Activated naive CD8-positive, alpha-beta T cell treated with anti-CD3 and anti-CD28 coated beads, Interleukin-2, amount 50 U/mL, for 24 hours (primary cell): ENCODE results near the gene ALDOA.
"Not testable (repeated sequence)": the region's sequence is repeated elsewhere in the genome, so short reads cannot be mapped to it uniquely, and the experiment has no call there.

ENCODE experiments used
- ATAC-seq: fragments of 150-1000 bp; cut with Tn5 transposase; one replicate; pipeline ENCODE4 v1.10.0; 2021
- DNase-seq: peaks from one replicate; pipeline ENCODE4 v3.0.0; 2021
- H3K27ac Mint-ChIP-seq: one replicate; pipeline ENCODE4 v1.8.0; 2021; ENCODE audit warnings: mild to moderate bottlenecking, mixed read lengths
- H3K27me3 Mint-ChIP-seq: one replicate; pipeline ENCODE4 v1.8.0; 2021; ENCODE audit warnings: mixed read lengths
- H3K36me3 Mint-ChIP-seq: one replicate; pipeline ENCODE4 v1.8.0; 2021; ENCODE audit warnings: low read depth, mixed read lengths
- H3K4me1 Mint-ChIP-seq: one replicate; pipeline ENCODE4 v1.8.0; 2021; ENCODE audit warnings: mixed read lengths
- H3K4me3 Mint-ChIP-seq: one replicate; pipeline ENCODE4 v1.8.0; 2021; ENCODE audit warnings: mild to moderate bottlenecking, moderate library complexity, mixed read lengths
- H3K9me3 Mint-ChIP-seq: one replicate; pipeline ENCODE4 v1.8.0; 2021; ENCODE audit warnings: mixed read lengths

ALDOA gene

DNA sequence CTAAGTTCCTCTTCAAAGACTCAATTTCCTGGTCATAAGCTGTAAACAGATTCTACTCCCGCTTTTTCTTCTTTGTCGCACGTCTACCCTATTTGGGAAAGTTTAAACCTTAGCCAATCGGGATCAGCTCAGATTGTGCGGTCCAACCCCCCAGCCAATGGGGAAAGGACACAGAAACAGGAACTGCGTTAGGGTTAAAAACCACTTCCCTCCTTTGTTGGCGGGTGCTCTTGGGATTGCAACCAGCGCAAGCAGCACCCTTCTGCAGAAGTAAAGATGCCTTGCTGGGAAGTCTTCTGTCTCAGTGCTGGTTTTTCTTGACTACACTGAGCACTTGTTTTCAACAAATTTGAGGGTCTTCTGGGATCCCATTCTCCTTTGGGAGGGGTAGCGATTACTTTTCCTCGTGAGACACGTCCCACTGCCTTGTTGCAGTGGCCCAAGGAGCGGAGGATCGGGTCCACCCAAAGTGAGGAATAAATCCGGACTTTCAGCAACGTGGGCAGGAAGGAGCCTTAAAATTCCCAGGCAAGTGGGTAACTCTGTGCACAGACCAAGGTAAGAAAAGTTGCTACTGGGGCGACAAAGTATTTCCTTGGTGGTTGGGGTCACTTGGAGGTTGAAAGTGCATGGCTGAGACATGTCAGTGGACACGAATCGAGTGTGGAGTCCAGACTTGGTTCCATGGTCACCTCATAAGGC, 31.5 kb downstream of the ALDOA start:
- Mint-ChIP-seq H3K36me3 (peaks cover 25% of the 10 kb centered on the region), H3K9me3 (peaks cover 21% of the 10 kb centered on the region), H3K27me3 (no peaks in the 10 kb centered on the region), H3K4me1 (peaks cover 35% of the 10 kb centered on the region), H3K4me3 (peak overlapping the region; percentile 65), H3K27ac (peak overlapping the region; percentile 81)
- DNase-seq (no peak), ATAC-seq (no peak)

DNA sequence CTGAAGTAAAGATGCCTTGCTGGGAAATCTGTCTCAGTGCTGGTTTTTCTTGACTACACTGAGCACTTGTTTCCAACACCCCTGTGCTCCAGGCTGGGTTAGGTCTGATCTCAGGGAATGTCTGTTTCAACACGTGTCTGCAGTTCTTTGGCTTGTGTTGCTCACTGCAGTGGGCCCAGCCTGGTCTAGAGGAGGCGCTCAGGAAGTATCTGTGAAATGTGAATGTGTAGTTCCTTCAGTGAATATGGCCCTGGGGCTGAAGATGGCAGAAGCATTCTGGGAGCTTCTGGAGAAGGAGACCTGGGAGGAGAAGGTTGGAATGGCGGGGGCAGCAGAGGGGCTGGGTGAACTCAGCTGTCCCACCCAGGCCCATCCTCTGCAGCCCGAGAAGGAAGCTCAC, 38.5 kb downstream of the ALDOA start:
- Mint-ChIP-seq H3K27ac (no peak overlapping the region), H3K36me3 (peaks cover 12% of the 10 kb centered on the region), H3K9me3 (no peaks in the 10 kb centered on the region), H3K27me3 (no peaks in the 10 kb centered on the region), H3K4me1 (no peaks in the 10 kb centered on the region), H3K4me3 (no peak overlapping the region)
- DNase-seq (no peak), ATAC-seq (no peak)

DNA sequence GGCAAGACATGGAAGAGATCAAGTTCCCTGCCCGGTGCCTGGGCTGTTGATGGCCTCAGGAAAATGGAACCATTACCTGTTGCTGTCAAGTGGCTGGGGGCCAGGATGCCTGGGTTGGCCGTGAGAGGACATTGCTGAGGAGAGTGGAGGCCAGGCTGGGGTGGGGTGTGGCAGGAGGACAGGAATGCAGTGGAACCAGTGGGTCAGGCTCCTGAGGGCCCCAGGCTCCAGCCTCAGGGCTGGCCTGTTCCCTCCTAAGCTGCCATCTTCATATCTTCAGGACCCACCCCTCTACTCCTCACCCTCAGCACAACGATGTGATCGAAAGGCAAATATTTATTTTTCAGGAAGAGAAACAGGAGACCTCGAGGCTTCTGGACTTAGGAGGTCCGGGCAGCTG, 38.9 kb downstream of the ALDOA start:
- Mint-ChIP-seq H3K36me3 (peaks cover 12% of the 10 kb centered on the region), H3K4me1 (no peaks in the 10 kb centered on the region), H3K9me3 (no peaks in the 10 kb centered on the region), H3K27ac (no peak overlapping the region), H3K27me3 (no peaks in the 10 kb centered on the region), H3K4me3 (no peak overlapping the region)
- DNase-seq, result no peak
- no peak for ATAC-seq

DNA sequence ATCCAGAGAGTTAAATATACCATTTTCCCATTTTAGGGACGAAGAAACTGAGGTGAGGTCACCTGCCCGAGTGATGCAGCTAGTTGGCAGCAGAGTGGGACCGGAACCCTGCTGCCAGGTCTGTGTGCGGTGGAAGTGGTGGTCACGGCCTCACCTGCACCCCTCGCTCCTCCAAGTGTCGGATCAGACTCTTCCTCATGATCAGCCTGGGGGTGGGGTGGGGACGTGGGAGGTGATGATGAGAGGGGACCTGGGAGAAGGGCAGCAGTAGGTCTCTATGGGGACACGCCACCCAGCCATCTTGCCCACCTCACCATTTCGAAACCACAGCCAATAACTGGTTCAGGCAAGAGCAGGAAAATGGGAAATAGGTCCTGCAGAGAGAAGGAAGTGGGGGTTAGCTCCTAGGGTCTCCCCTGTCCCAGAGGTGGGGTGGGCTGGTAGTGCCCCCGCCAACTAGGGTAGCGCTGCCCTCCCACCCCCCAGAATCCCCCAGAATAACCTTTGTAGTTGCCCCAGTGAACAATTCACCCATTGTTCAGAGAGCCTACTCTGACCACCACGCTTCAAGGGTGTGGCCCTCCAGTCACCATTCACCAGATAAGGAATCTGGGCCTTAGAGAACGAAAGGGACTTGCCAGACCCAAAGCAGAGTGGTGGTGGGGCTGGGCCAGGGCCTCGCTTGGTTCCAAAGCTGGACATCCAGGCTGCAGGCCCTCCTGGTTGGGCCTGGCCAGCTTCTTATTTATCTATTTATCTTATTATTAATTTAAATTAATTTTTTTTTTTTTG, 42.7 kb downstream of the ALDOA start:
- DNase-seq (no peak), ATAC-seq (no peak)
- Mint-ChIP-seq H3K27me3 (no peaks in the 10 kb centered on the region), H3K4me1 (no peaks in the 10 kb centered on the region), H3K27ac (no peak overlapping the region), H3K4me3 (no peak overlapping the region), H3K9me3 (no peaks in the 10 kb centered on the region), H3K36me3 (peaks cover 12% of the 10 kb centered on the region)

DNA sequence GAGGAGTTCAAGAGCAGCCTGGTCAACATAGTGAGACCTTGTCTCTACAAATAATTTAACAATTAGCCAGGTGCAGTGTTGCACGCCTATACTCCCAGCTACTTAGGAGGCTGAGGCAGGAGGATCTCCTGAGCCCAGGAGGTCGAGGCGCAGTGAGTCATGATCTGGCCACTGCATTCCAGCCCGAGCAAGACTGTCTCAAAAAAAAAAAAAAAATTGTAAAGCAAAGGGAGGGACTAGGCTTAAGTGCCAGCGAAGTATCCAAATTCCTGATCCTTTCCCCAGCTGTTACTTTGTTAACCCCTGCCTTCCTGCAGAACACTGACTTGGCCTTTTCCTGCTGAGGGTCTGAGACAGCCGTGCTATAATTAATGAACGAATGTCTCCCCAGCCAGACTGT, 45.1 kb downstream of the ALDOA start:
- ATAC-seq (no peak), DNase-seq (no peak)
- H3K9me3 Mint-ChIP-seq, result no peaks in the 10 kb centered on the region
- no peak overlapping the region for H3K27ac Mint-ChIP-seq
- H3K4me1 Mint-ChIP-seq, result peaks cover 3% of the 10 kb centered on the region
- peaks cover 2% of the 10 kb centered on the region for H3K36me3 Mint-ChIP-seq
- no peaks in the 10 kb centered on the region for H3K27me3 Mint-ChIP-seq
- no peak overlapping the region for H3K4me3 Mint-ChIP-seq

DNA sequence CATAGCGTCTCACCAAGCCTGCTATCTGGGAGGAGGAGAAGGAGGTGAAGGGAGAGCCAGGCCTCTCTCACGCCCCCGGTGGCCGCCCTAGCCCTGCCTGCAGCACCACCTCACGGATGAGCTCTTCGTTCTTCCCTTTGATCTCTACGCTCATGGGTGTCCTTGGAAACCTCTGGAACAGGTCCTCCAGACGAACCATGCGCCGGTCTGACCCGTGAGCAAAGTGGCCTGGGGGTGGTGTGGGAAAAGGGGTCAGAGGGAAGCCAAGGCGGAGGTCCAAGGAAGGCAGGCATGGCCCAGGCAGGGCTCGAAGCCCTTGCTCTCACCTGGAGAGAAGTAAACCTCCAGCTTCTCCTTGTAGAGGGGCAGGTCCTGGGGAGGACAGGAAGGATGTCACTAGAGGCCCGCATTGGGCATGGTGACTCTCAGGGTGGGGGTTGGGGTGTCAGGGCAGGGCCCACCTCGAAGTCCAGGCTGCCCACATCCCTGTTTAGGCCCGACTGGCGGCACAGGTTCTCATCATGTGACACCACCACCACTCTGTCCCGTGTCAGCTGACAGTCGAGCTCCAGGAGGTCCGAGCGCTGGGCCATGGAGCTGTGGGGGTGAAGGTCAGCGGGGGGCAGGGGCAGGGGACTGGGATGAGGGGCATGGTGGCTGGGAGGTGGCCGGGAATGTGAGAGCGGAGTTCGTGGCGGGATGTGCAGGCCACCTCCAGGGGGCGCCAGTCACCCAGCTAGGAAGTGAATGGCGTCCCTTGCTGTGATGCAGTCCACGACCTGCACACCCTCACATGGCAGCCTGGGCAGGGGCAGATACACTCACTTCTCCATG, 46.9 kb downstream of the ALDOA start:
- H3K27ac Mint-ChIP-seq, result no peak overlapping the region
- peak; percentile 86 for DNase-seq
- H3K27me3 Mint-ChIP-seq, result no peaks in the 10 kb centered on the region
- no peaks in the 10 kb centered on the region for H3K36me3 Mint-ChIP-seq
- H3K4me3 Mint-ChIP-seq, result no peak overlapping the region
- peaks cover 3% of the 10 kb centered on the region for H3K4me1 Mint-ChIP-seq
- no peaks in the 10 kb centered on the region for H3K9me3 Mint-ChIP-seq
- ATAC-seq, result peak; percentile 60

DNA sequence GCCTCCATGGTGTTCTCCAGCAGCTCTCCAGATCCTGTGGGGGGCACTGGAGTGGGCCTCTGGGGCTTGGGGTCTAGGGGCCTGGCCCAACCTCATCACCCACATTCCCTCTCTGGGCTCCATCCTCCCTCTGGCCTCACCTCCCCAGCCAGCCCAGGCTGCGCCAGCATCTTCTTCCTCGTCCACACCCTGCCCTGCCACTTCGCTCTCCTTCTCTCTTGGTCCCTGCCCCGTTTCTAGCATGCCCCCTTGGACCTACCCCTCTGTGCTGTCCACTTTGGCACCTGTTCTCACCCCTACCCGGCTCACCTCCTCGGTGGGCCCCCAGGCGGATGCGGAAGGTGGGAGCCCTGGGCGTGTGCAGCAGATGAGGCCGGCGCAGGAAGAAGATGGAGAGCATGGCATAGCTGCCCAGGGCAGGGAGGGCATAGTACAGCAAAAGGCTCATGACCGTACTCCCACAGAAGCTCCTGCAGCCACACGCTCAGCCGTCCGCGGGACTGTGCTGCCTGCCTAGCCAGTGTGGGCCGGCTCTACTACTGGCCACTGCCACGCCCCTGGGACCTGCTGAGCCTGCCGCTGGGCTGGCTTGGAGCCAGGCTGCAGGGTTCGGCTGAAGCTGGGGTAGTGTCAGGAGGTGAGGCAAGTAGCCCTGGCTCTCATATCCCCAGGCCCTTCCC, 47.6 kb downstream of the ALDOA start, which contains the start of gene GDPD3:
GDPD3 (minus strand) TSS at position 507 of the 680 bp plus-strand sequence; CDS start at position 448, 59 bp downstream.
- H3K36me3 Mint-ChIP-seq, result no peaks in the 10 kb centered on the region
- H3K27ac Mint-ChIP-seq, result no peak within 1 kb of the TSS
- H3K4me1 Mint-ChIP-seq, result peaks cover 3% of the 10 kb centered on the region
- ATAC-seq, result peak; percentile 14
- no peak within 1 kb of the TSS for H3K4me3 Mint-ChIP-seq
- no peaks in the 10 kb centered on the region for H3K27me3 Mint-ChIP-seq
- no peak for DNase-seq
- H3K9me3 Mint-ChIP-seq, result no peaks in the 10 kb centered on the region

DNA sequence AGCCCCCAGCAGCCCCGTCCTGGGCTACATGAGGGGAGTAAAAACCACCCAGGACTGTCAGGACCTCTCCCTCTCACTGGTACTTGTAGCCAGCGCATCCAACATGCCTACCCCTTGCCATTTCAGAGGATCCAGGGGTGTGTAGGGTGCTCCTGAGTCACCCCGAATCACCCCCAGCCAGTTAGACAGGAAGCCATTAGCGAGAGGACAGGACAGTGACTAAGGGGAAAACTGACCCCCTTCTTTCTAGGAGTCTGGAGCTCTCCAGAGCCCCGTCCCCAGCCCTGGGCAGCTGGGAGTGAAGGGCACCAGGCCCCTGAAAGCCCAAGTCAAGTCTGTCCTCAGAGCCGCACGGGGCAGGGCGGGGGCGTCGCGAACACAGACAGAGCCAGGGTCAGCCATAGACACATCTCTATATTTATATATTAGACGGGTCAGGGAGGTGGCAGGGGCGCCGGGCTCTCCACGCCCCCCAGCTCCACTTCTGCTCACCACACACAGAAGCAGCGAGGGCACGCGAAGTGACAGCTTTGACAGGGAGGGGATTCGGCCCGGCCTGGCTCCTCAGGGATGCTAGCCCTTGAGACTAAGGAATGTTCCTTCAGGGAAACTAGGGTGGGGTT, 48.3 kb downstream of the ALDOA start:
- Mint-ChIP-seq H3K36me3 (no peaks in the 10 kb centered on the region), H3K9me3 (no peaks in the 10 kb centered on the region)
- peak; percentile 3 for ATAC-seq

DNA sequence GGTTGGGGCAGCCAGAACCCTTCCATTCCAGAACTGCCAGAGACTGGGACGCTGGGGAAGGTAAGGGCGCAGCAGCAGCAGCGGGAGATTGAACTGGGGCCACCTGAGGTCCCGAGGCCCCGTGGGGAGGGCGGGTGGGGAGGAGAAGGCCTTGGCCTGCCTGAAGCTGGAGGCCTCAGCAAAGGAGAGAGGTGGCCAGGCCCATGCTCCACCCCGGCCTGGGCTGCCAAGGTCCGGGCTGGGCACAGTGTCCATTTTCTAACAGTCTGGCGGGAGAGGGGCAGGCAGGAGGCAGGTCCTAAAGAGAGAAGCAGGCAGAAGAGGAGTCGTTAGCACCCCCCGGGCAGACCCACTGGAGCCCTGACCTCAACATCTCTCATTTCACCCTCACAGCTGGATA, 48.9 kb downstream of the ALDOA start:
- H3K36me3 Mint-ChIP-seq, result peaks cover 2% of the 10 kb centered on the region
- peaks cover 4% of the 10 kb centered on the region for H3K4me1 Mint-ChIP-seq
- H3K27ac Mint-ChIP-seq, result no peak overlapping the region
- no peaks in the 10 kb centered on the region for H3K9me3 Mint-ChIP-seq
- no peaks in the 10 kb centered on the region for H3K27me3 Mint-ChIP-seq
- no peak for DNase-seq
- H3K4me3 Mint-ChIP-seq, result no peak overlapping the region
- no peak for ATAC-seq

More for the DNA sequence above, 48.3 kb downstream of the ALDOA start:
- Mint-ChIP-seq H3K4me1 (peaks cover 3% of the 10 kb centered on the region), H3K27me3 (no peaks in the 10 kb centered on the region), H3K27ac (no peak overlapping the region), H3K4me3 (no peak overlapping the region)
- DNase-seq, result no peak

DNA sequence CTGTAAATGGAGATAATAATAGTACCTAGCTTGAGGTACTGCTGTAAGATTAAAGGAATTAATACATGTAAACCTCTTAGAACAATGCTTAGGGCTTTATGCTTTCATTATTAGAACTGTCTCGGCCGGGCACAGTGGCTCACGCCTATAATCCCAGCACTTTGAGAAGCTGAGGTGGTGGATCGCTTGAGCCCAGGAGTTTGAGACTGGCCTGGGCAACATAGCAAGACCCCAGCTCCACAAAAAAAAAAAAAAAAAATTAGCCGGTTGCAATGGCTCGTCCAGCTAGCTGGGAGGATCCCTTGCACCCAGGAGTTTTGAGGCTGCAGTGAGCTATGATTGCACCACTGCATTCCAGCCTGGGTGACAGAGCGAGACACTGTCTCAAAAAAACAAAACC, 49.3 kb downstream of the ALDOA start:
- H3K9me3 Mint-ChIP-seq, H3K4me3 Mint-ChIP-seq, H3K36me3 Mint-ChIP-seq, H3K27ac Mint-ChIP-seq, H3K27me3 Mint-ChIP-seq, H3K4me1 Mint-ChIP-seq, ATAC-seq, DNase-seq: not testable (repeated sequence)

DNA sequence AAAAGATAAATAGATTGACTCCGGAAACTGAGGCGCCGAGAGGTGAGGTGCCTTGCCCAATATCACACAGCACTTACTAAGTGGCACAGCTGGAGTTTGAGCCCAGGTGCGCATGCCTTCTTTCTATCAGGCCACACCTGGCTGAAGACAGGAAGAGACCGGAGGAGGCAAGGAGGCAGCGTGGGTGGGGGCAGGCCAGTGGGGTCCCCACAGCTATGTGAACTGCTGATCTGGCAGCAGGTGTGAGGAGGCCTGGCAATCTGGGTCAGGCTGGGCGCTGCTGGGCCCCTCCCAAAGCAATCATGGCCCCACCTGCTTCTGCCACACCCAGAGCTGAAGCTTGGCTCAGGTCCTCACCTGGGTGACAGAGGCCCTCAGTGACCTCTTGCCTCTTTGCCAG, 49.7 kb downstream of the ALDOA start:
- H3K4me3 Mint-ChIP-seq, result no peak overlapping the region
- peaks cover 8% of the 10 kb centered on the region for H3K4me1 Mint-ChIP-seq
- H3K27ac Mint-ChIP-seq, result no peak overlapping the region
- ATAC-seq, result no peak
- H3K36me3 Mint-ChIP-seq, result peaks cover 3% of the 10 kb centered on the region
- H3K27me3 Mint-ChIP-seq, result no peaks in the 10 kb centered on the region
- H3K9me3 Mint-ChIP-seq, result no peaks in the 10 kb centered on the region
- DNase-seq, result no peak

DNA sequence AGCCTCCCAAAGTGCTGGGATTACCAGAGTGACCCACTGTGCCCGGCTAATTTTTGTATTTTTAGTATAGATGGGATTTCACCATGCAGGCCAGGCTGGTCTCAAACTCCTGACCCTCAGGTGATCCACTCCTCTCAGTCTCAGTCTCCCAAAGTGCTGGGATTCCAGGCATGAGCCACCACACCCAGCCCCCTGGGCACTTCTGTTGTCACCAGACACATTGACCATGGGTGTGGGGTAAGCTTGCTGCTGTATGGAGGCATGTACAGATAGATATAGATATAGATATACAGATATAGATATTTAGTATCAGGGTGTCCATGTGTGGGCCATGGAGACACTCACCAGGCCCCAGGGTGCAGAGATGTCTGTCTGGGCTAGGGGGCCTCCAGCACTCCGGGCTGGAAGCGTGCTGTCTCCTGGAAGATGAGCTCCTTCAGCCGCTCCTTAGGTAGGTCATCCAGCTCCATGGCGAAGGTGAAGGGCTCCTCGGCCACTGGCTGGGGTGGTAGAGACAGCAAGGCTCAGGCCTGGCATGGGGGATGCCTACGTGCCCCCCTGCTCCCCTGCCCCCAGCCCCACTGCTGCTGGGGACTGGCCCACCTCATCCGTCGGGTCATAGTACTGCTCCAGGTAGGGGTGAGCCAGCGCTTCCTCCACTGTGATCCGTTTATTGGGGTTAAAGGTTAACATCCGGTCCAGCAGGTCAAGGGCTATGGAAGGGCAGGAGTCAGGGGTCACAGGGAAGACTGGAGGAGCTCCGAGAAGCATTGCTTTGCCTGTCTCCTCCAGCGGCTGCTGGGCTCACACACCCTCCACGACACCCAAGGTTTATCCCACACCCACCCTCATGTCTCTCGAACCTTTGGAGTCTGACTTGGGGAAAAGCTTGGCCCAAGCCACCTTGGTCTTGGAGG, 51.0 kb downstream of the ALDOA start:
- ATAC-seq, result no peak
- H3K9me3 Mint-ChIP-seq, result no peaks in the 10 kb centered on the region
- H3K27ac Mint-ChIP-seq, result no peak overlapping the region
- no peak for DNase-seq
- H3K4me3 Mint-ChIP-seq, result no peak overlapping the region
- no peaks in the 10 kb centered on the region for H3K27me3 Mint-ChIP-seq
- H3K4me1 Mint-ChIP-seq, result peaks cover 13% of the 10 kb centered on the region
- H3K36me3 Mint-ChIP-seq, result peaks cover 3% of the 10 kb centered on the region

DNA sequence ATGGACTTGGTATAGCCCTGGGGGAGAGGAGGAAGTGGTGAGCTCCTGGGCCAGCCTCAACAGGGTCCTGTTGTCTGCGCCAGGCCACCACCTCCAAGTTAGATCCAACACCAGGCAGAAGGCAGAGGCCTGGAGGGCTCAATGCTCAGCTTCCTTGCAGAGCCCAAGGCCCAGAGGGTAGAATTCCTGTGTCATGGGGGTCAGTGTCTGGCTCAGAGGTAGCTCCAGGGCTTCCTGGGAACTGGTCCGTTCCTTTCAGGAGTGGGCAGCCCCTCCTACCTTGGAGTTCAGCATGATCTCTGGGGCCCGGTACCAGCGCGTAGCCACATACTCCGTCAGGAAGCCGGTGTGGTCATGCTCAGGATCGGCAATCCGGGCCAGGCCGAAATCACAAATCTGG, 52.2 kb downstream of the ALDOA start:
- H3K27ac Mint-ChIP-seq, result no peak overlapping the region
- no peaks in the 10 kb centered on the region for H3K27me3 Mint-ChIP-seq
- DNase-seq (no peak), ATAC-seq (no peak)
- H3K4me1 Mint-ChIP-seq, result peaks cover 19% of the 10 kb centered on the region
- no peak overlapping the region for H3K4me3 Mint-ChIP-seq
- peaks cover 3% of the 10 kb centered on the region for H3K36me3 Mint-ChIP-seq
- H3K9me3 Mint-ChIP-seq, result no peaks in the 10 kb centered on the region
